ENCODE results near the gene KRT82. TPM values are rescaled to one million over a fixed set of nuclear protein-coding genes. Genes with fewer than 3 reads are reported as not detected.
"Not testable (repeated sequence)": the region's sequence is repeated elsewhere in the genome, so short reads cannot be mapped to it uniquely, and the experiment has no call there.

KRT82 gene
- total RNA-seq (not detected), polyA plus RNA-seq (not detected), total RNA-seq (not detected)

GRCh38 chr12:52405922-52406385 is at the start of gene KRT82:
Gene KRT82 (minus strand): TSS chr12:52406335. CDS start chr12:52406277, 58 bp downstream.
- ChIA-PET POLR2A (no interaction called here), CTCF (no interaction called here)
- Histone ChIP-seq H3K27ac (ENCODE audit: low read depth, low read length) (no peak within 1 kb of the TSS), H3K4me3 (ENCODE audit: low read length) (no peak within 1 kb of the TSS), H3K4me1 (ENCODE audit: control insufficient read depth in 2 of 2, insufficient read depth in 2 of 2, low read length in 2 of 2) (no peaks in the 10 kb centered on the region), H3K27me3 (ENCODE audit: control insufficient read depth in 2 of 2, insufficient read depth in 2 of 2, low read length in 2 of 2) (no peaks in the 10 kb centered on the region), H3K9me3 (ENCODE audit: control insufficient read depth in 2 of 3, low read length in 3 of 3) (no peaks in the 10 kb centered on the region), H3K36me3 (ENCODE audit: control insufficient read depth in 2 of 3, insufficient read depth in 3 of 3, low read length in 3 of 3) (no peaks in the 10 kb centered on the region)
- Mint-ChIP-seq H3K27me3 (peaks cover 0 to 14% (median 5%) of the 10 kb centered on the region in 5 donors), H3K27ac (no peak within 1 kb of the TSS), H3K4me1 (no peaks in the 10 kb centered on the region), H3K36me3 (peaks cover 0 to 3% (median 0%) of the 10 kb centered on the region in 5 donors), H3K9me3 (peaks cover 0 to 9% (median 0%) of the 10 kb centered on the region in 11 donors), H3K4me3 (no peak within 1 kb of the TSS)
- DNase-seq (no peak), ATAC-seq (no peak)
- intact Hi-C loops (cut with micrococcal nuclease) = no loop called here

GRCh38 chr12:52455821-52456220 is 49.7 kb upstream of the KRT82 start:
- CTCF ChIA-PET = no interaction called here

GRCh38 chr12:52454411-52455201 is 48.5 kb upstream of the KRT82 start:
- no peaks in the 10 kb centered on the region for H3K27me3 ChIP-seq (ENCODE audit: control insufficient read depth in 2 of 2, insufficient read depth in 2 of 2, low read length in 2 of 2)
- H3K4me1 ChIP-seq (ENCODE audit: control insufficient read depth in 2 of 2, insufficient read depth in 2 of 2, low read length in 2 of 2) = no peaks in the 10 kb centered on the region
- H3K4me1 Mint-ChIP-seq = peaks cover 0 to 8% (median 0%) of the 10 kb centered on the region in 7 donors
- CTCF ChIA-PET = no interaction called here
- H3K4me3 Mint-ChIP-seq = no peak overlapping the region
- POLR2A ChIA-PET = no interaction called here
- H3K9me3 Mint-ChIP-seq = no peaks in the 10 kb centered on the region
- no peaks in the 10 kb centered on the region for H3K36me3 ChIP-seq (ENCODE audit: control insufficient read depth in 2 of 3, insufficient read depth in 3 of 3, low read length in 3 of 3)
- no peak overlapping the region for H3K4me3 ChIP-seq (ENCODE audit: low read length)
- H3K36me3 Mint-ChIP-seq = no peaks in the 10 kb centered on the region
- no peaks in the 10 kb centered on the region for H3K9me3 ChIP-seq (ENCODE audit: control insufficient read depth in 2 of 3, low read length in 3 of 3)
- ATAC-seq (no peak), DNase-seq (no peak)
- peaks cover 0 to 41% (median 3%) of the 10 kb centered on the region in 5 donors for H3K27me3 Mint-ChIP-seq
- intact Hi-C loops (cut with micrococcal nuclease) = no loop called here
- H3K27ac Mint-ChIP-seq = no peak overlapping the region
- no peak overlapping the region for H3K27ac ChIP-seq (ENCODE audit: low read depth, low read length)

More at GRCh38 chr12:52455821-52456220, 49.7 kb upstream of the KRT82 start:
- Mint-ChIP-seq H3K4me1 (peaks cover 0 to 8% (median 0%) of the 10 kb centered on the region in 7 donors), H3K27ac (no peak overlapping the region), H3K9me3 (no peaks in the 10 kb centered on the region), H3K27me3 (peaks cover 0 to 43% (median 11%) of the 10 kb centered on the region in 5 donors), H3K4me3 (no peak overlapping the region), H3K36me3 (no peaks in the 10 kb centered on the region)
- intact Hi-C loops (cut with micrococcal nuclease) = no loop called here
- Histone ChIP-seq H3K4me3 (ENCODE audit: low read length) (no peak overlapping the region), H3K9me3 (ENCODE audit: control insufficient read depth in 2 of 3, low read length in 3 of 3) (no peaks in the 10 kb centered on the region), H3K4me1 (ENCODE audit: control insufficient read depth in 2 of 2, insufficient read depth in 2 of 2, low read length in 2 of 2) (no peaks in the 10 kb centered on the region), H3K36me3 (ENCODE audit: control insufficient read depth in 2 of 3, insufficient read depth in 3 of 3, low read length in 3 of 3) (no peaks in the 10 kb centered on the region), H3K27me3 (ENCODE audit: control insufficient read depth in 2 of 2, insufficient read depth in 2 of 2, low read length in 2 of 2) (no peaks in the 10 kb centered on the region), H3K27ac (ENCODE audit: low read depth, low read length) (no peak overlapping the region)
- ATAC-seq (no peak), DNase-seq (no peak)
- POLR2A ChIA-PET = no interaction called here

GRCh38 chr12:52452101-52452500 is 46.0 kb upstream of the KRT82 start, which contains the start of gene KRT6B:
Gene KRT6B (minus strand): TSS chr12:52452146. CDS start chr12:52452078, 68 bp downstream.
- H3K9me3 Mint-ChIP-seq = no peaks in the 10 kb centered on the region

GRCh38 chr12:52448228-52448627 is 42.1 kb upstream of the KRT82 start:
- Histone ChIP-seq H3K27me3 (ENCODE audit: control insufficient read depth in 2 of 2, insufficient read depth in 2 of 2, low read length in 2 of 2) (no peaks in the 10 kb centered on the region), H3K36me3 (ENCODE audit: control insufficient read depth in 2 of 3, insufficient read depth in 3 of 3, low read length in 3 of 3) (no peaks in the 10 kb centered on the region), H3K4me3 (ENCODE audit: low read length) (no peak overlapping the region), H3K9me3 (ENCODE audit: control insufficient read depth in 2 of 3, low read length in 3 of 3) (no peaks in the 10 kb centered on the region), H3K4me1 (ENCODE audit: control insufficient read depth in 2 of 2, insufficient read depth in 2 of 2, low read length in 2 of 2) (no peaks in the 10 kb centered on the region), H3K27ac (ENCODE audit: low read depth, low read length) (no peak overlapping the region)
- CTCF ChIA-PET = no interaction called here
- ATAC-seq = no peak
- POLR2A ChIA-PET = no interaction called here
- peaks cover 0 to 10% (median 0%) of the 10 kb centered on the region in 7 donors for H3K4me1 Mint-ChIP-seq
- no peaks in the 10 kb centered on the region for H3K36me3 Mint-ChIP-seq
- peaks cover 0 to 28% (median 11%) of the 10 kb centered on the region in 5 donors for H3K27me3 Mint-ChIP-seq
- DNase-seq = no peak
- no peak overlapping the region for H3K27ac Mint-ChIP-seq
- intact Hi-C loops (cut with micrococcal nuclease) = no loop called here
- H3K4me3 Mint-ChIP-seq = no peak overlapping the region
- H3K9me3 Mint-ChIP-seq = no peaks in the 10 kb centered on the region

More at GRCh38 chr12:52452101-52452500, 46.0 kb upstream of the KRT82 start, which contains the start of gene KRT6B:
- H3K36me3 ChIP-seq (ENCODE audit: control insufficient read depth in 2 of 3, insufficient read depth in 3 of 3, low read length in 3 of 3) = no peaks in the 10 kb centered on the region
- Mint-ChIP-seq H3K36me3 (no peaks in the 10 kb centered on the region), H3K4me3 (no peak within 1 kb of the TSS), H3K4me1 (peaks cover 0 to 12% (median 5%) of the 10 kb centered on the region in 7 donors), H3K27me3 (peaks cover 0 to 25% (median 0%) of the 10 kb centered on the region in 5 donors), H3K27ac (no peak within 1 kb of the TSS)
- no peaks in the 10 kb centered on the region for H3K27me3 ChIP-seq (ENCODE audit: control insufficient read depth in 2 of 2, insufficient read depth in 2 of 2, low read length in 2 of 2)
- ChIA-PET CTCF (no interaction called here), POLR2A (no interaction called here)
- H3K4me1 ChIP-seq (ENCODE audit: control insufficient read depth in 2 of 2, insufficient read depth in 2 of 2, low read length in 2 of 2) = no peaks in the 10 kb centered on the region
- intact Hi-C loops (cut with micrococcal nuclease) = no loop called here
- H3K4me3 ChIP-seq (ENCODE audit: low read length) = no peak within 1 kb of the TSS
- ATAC-seq (no peak), DNase-seq (no peak)
- H3K27ac ChIP-seq (ENCODE audit: low read depth, low read length) = no peak within 1 kb of the TSS
- no peaks in the 10 kb centered on the region for H3K9me3 ChIP-seq (ENCODE audit: control insufficient read depth in 2 of 3, low read length in 3 of 3)

GRCh38 chr12:52447196-52447595 is 41.1 kb upstream of the KRT82 start:
- DNase-seq; CTCF ChIA-PET; ATAC-seq; H3K27ac ChIP-seq (ENCODE audit: low read depth, low read length); H3K9me3 ChIP-seq (ENCODE audit: control insufficient read depth in 2 of 3, low read length in 3 of 3); POLR2A ChIA-PET; H3K27me3 ChIP-seq (ENCODE audit: control insufficient read depth in 2 of 2, insufficient read depth in 2 of 2, low read length in 2 of 2); H3K36me3 Mint-ChIP-seq; H3K4me3 Mint-ChIP-seq; H3K9me3 Mint-ChIP-seq; intact Hi-C loops (cut with micrococcal nuclease); H3K4me1 Mint-ChIP-seq; H3K4me1 ChIP-seq (ENCODE audit: control insufficient read depth in 2 of 2, insufficient read depth in 2 of 2, low read length in 2 of 2); H3K27ac Mint-ChIP-seq; H3K4me3 ChIP-seq (ENCODE audit: low read length); H3K36me3 ChIP-seq (ENCODE audit: control insufficient read depth in 2 of 3, insufficient read depth in 3 of 3, low read length in 3 of 3): not testable (repeated sequence)
- peaks cover 3 to 34% (median 16%) of the 10 kb centered on the region in 5 donors for H3K27me3 Mint-ChIP-seq
